Mucosa of gallbladder (tissue), 1 donor: ENCODE measurements around the gene ACHE. TPM values are rescaled to one million over a fixed set of nuclear protein-coding genes. Genes with fewer than 3 reads are reported as not detected.
"Not testable (repeated sequence)": the region's sequence is repeated elsewhere in the genome, so short reads cannot be mapped to it uniquely, and the experiment has no call there.

Experiments used
- DNase-seq: peaks from one replicate; pipeline ENCODE4 v3.0.0-alpha.2; 2020; ENCODE audit warnings: low spot score
- total RNA-seq: library from RNA; stranded (reverse); gene quantifications from one replicate; pipeline ENCODE4 v1.2.1, GENCODE V29; 2021
- donor health status: DM: no; HTN: no; CAD: no.

The ACHE gene
- total RNA-seq, 1 donor from 2014 or later, result 8.4 TPM

- DNase-seq, result no peak
Observed at GRCh38 chr7:100861616-100861985, 34.1 kb downstream of the ACHE start.

DNA sequence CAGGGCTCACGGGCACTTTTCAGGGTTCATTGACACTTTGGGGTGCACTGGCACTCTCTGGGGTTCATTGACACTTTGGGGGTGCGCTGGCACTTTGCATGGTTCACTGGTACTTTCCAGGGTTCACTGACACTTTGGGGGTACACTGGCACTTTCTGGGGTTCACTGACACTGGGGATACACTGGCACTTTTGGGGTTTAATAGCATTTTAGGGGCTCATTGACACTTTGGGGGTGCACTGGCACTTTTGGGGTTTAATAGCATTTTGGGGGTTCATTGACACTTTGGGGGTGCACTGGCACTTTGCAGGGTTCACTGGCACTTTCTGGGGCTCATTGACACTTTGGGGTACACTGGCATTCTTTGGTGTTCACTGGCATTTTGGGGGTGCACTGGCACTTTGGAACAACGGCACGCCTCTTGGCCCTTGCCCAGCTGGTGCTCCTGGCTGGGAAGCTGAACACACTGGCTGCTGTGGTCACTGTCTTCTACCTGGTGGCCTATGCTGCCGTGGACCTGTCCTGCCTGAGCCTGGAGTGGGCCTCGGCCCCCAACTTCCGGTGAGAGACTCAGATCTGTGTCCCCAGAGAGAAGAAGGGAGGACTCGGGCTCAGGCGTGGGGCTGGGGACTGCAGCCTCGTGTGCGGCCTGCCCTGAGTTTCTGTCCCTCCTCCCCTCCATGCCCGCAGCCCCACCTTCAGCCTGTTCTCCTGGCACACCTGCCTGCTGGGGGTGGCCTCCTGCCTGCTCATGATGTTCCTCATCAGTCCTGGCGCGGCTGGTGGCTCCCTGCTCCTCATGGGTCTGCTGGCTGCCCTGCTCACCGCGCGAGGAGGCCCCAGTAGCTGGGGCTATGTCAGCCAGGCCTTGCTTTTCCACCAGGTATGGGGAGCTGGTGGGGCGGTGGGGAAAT lies 34.7 kb downstream of the ACHE start:
- DNase-seq, result no peak

- no peak for DNase-seq
Observed at GRCh38 chr7:100859856-100860255, 35.8 kb downstream of the ACHE start.

GRCh38 chr7:100856871-100857282 lies 38.8 kb downstream of the ACHE start:
- no peak for DNase-seq

DNA sequence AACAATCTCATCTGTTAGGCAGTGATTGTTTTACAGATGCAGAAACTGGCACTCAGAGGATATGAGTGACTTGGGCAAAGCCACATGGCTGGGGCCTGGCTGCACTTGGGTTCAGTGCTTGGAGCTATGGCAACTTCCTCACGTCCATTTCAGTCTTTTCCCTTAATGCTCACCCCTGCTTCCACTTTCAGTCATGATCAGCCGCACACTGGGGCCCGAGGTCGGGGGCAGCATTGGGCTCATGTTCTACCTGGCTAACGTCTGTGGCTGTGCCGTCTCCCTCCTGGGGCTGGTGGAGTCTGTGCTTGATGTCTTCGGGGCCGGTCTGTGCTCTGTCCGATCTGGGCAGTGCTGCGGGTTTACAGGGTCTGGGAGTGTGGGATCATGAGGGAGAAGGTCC lies 40.2 kb downstream of the ACHE start:
- no peak for DNase-seq

- DNase-seq, result not testable (repeated sequence)
Observed at GRCh38 chr7:100854899-100855298, 40.8 kb downstream of the ACHE start.

DNA sequence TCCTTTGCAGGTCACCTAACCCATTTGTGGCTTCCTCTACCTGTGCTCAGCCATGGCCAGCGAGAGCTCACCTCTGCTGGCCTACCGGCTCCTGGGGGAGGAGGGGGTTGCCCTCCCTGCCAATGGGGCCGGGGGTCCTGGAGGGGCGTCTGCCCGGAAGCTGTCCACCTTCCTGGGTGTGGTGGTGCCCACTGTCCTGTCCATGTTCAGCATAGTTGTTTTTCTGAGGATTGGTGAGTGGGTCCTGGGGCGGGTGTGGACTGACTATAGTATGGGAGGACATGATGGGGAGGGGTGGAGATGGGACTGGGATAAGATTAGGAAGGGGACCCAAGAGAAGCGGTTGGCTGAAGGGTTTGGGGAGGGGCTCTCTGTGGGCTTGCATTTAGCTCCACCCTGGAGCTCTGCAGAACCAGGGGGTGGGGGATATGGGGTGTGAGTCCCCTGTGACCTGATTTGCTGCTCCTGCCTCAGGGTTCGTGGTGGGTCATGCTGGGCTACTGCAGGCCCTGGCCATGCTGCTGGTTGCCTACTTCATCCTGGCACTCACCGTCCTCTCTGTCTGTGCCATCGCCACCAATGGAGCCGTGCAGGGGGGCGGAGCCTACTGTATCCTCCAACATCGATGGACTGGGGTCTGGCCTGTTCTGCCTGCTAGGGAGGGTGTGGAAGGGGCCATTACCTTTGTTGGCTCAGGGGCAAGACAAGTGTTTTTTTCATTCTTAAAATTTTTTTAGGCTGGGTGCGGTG lies 41.4 kb downstream of the ACHE start:
- no peak for DNase-seq

GRCh38 chr7:100852048-100852872 lies 43.4 kb downstream of the ACHE start, which contains the start of gene SLC12A9:
SLC12A9 (plus strand) TSS chr7:100852713; CDS start chr7:100854198, 1,485 bp downstream.
- DNase-seq, result peak; percentile 89

GRCh38 chr7:100847360-100847759 lies 48.3 kb downstream of the ACHE start:
- DNase-seq, result no peak

DNA sequence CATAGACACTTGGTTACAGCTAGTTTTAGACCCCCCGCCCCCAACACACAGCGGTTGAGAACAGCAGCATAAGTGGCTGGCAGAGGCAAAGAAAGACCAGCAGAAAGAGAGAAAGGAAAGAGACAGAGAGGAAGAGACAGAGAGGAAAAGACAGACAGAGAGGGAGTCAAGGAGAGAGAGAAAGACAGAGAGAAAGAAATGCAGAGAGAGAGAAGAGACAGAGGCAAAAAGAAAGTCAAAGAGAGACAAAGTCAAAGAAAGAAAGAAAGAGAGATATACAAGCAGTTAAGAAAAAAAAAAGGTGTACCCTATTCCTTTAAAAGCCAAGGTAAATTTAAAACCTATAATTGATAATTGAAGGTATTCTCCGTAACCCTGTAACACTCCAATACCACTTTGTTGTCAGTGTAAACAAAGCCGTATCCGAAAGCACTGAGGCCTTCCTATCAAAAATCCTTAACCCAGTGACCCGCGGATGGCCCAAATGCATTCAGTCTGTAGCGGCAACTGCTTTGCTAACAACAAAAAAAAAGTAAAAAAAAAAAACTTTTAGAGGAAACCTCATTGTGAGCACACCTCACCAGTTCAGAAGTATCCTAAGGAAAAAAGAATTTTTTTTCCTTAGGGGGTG lies 55.1 kb downstream of the ACHE start:
- DNase-seq, result no peak

Other genes starting within 250 kb of the ACHE start
- 0.14 TPM for gene ACTL6B, start 239.4 kb downstream of the ACHE start, total RNA-seq
- 236 TPM for gene GNB2, start 222.1 kb downstream of the ACHE start, total RNA-seq
- gene GIGYF1, start 201.6 kb downstream of the ACHE start, total RNA-seq, result 56.2 TPM
- gene POP7, start 189.8 kb downstream of the ACHE start, total RNA-seq, result 25.9 TPM
- not detected for gene EPO, start 175.4 kb downstream of the ACHE start, total RNA-seq
- not detected for gene ZAN, start 162.3 kb downstream of the ACHE start, total RNA-seq
- 165 TPM for gene EPHB4, start 68.4 kb downstream of the ACHE start, total RNA-seq
- 76.1 TPM for gene SLC12A9, start 43.2 kb downstream of the ACHE start, total RNA-seq
- gene TRIP6, start 28.5 kb downstream of the ACHE start, total RNA-seq, result 91.0 TPM
- gene SRRT, start 20.8 kb downstream of the ACHE start, total RNA-seq, result 150 TPM
- gene UFSP1, start 6.2 kb downstream of the ACHE start, total RNA-seq, result 3.3 TPM
- 230 TPM for gene MUC3A, start 53.6 kb upstream of the ACHE start, total RNA-seq
- 0.72 TPM for gene MUC12, start 73.7 kb upstream of the ACHE start, total RNA-seq
- gene MUC17, start 124.2 kb upstream of the ACHE start, total RNA-seq, result under 0.01 TPM
- gene TRIM56, start 189.6 kb upstream of the ACHE start, total RNA-seq, result 57.7 TPM
- gene SERPINE1, start 231.2 kb upstream of the ACHE start, total RNA-seq, result 6.6 TPM